H1 (cell line): ENCODE results near the gene EGFLAM. TPM values are rescaled to one million over a fixed set of nuclear protein-coding genes. Genes with fewer than 3 reads are reported as not detected.
"Not testable (repeated sequence)": the region's sequence is repeated elsewhere in the genome, so short reads cannot be mapped to it uniquely, and the experiment has no call there.

ENCODE experiments used
- CTCF ChIA-PET: fragments of 300-600 bp; sonication (Branson Sonifier 250); formaldehyde crosslinking; loops from one replicate; lab custom pipeline; 2021; ENCODE audit not compliant: partially characterized antibody; lab: Charles Lee
- POLR2A ChIA-PET: fragments of 300-600 bp; sonication (Branson Sonifier 250); formaldehyde crosslinking; loops from one replicate; lab custom pipeline; 2021; ENCODE audit warnings: inconsistent platforms; ENCODE audit not compliant: partially characterized antibody; lab: Charles Lee
- DNase-seq, 2 experiments: peaks; one replicate each; pipeline versions ENCODE4 v3.0.0 to v3.0.0-alpha.2; 2010 to 2022; ENCODE audit warnings: low spot score in 2 of 2, low read depth in 1 of 2, mixed read lengths in 1 of 2
- FAIRE-seq: peaks from 2 replicates; lab custom pipeline; 2011; peaks lifted over from hg19 to GRCh38; lab: Jason Lieb, UNC
- H2AFZ ChIP-seq: 2 replicates; pipeline ENCODE4 v1.8.1; 2012; ENCODE audit warnings: low read length, inconsistent platforms
- H2AK5ac ChIP-seq: 2 replicates; pipeline ENCODE4 v1.6.1; 2013; ENCODE audit warnings: low read depth, low read length
- H2BK120ac ChIP-seq: replicated peaks from 2 replicates; pipeline ENCODE3; 2013; ENCODE audit warnings: low read depth, low read length, inconsistent platforms
- H2BK12ac ChIP-seq: 2 replicates; pipeline ENCODE4 v1.6.1; 2013; ENCODE audit warnings: low read depth, low read length
- H2BK15ac ChIP-seq: 2 replicates; pipeline ENCODE4 v1.6.1; 2013; ENCODE audit warnings: low read length
- H2BK20ac ChIP-seq: 2 replicates; pipeline ENCODE4 v1.6.1; 2013; ENCODE audit warnings: low read length
- H2BK5ac ChIP-seq: 2 replicates; pipeline ENCODE4 v1.6.1; 2013; ENCODE audit warnings: low read depth, low read length
- H3K14ac ChIP-seq: 2 replicates; pipeline ENCODE4 v1.6.1; 2013; ENCODE audit warnings: inconsistent platforms; ENCODE audit not compliant: insufficient read length
- H3K18ac ChIP-seq: 2 replicates; pipeline ENCODE4 v1.6.1; 2013; ENCODE audit warnings: low read length; ENCODE audit errors: extremely low read depth
- H3K23ac ChIP-seq: 2 replicates; pipeline ENCODE4 v1.6.1; 2013; ENCODE audit warnings: inconsistent platforms; ENCODE audit not compliant: insufficient read length
- H3K23me2 ChIP-seq: 2 replicates; pipeline ENCODE4 v1.6.1; 2013; ENCODE audit warnings: low read depth, low read length
- H3K27ac ChIP-seq: 2 replicates; pipeline ENCODE4 v1.6.1; 2011; ENCODE audit warnings: low read depth, low read length, inconsistent platforms
- H3K27me3 ChIP-seq, 4 experiments: replicated peaks in 1 of 4; 1 replicate in 1 of 4; 2 replicates in 3 of 4; pipeline versions ENCODE4 v1.6.1 to v1.8.1; 2011 to 2013; ENCODE audit warnings: low read length in 3 of 4, mild to moderate bottlenecking in 3 of 4, inconsistent platforms in 2 of 4, mixed read lengths in 2 of 4, moderate library complexity in 1 of 4; ENCODE audit not compliant: control insufficient read depth in 3 of 4, insufficient read depth in 3 of 4; ENCODE audit errors: extremely low read depth in 1 of 4
- H3K36me3 ChIP-seq, 4 experiments: 2 replicates each; pipeline versions ENCODE4 v1.6.1 to v1.8.1; 2011 to 2013; ENCODE audit warnings: mild to moderate bottlenecking in 4 of 4, low read length in 3 of 4, moderate library complexity in 2 of 4, control low read depth in 1 of 4, inconsistent platforms in 1 of 4; ENCODE audit not compliant: insufficient read depth in 4 of 4, control insufficient read depth in 2 of 4
- H3K4ac ChIP-seq: replicated peaks from 2 replicates; pipeline ENCODE3; 2013; ENCODE audit warnings: low read length, low read depth, mixed read lengths, inconsistent platforms; ENCODE audit not compliant: insufficient read length
- H3K4me1 ChIP-seq, 4 experiments: replicated peaks in 1 of 4; 1 replicate in 1 of 4; 2 replicates in 3 of 4; pipeline versions ENCODE4 v1.6.1 to v1.8.1; 2011 to 2013; ENCODE audit warnings: low read length in 3 of 4, inconsistent platforms in 2 of 4, mixed read lengths in 1 of 4; ENCODE audit not compliant: insufficient read depth in 4 of 4, control insufficient read depth in 3 of 4
- H3K4me2 ChIP-seq, 2 experiments: 2 replicates each; pipeline versions ENCODE4 v1.6.1 to v1.8.1; 2011 to 2013; ENCODE audit warnings: low read depth in 2 of 2, low read length in 2 of 2, control low read depth in 1 of 2, inconsistent platforms in 1 of 2, mild to moderate bottlenecking in 1 of 2; ENCODE audit not compliant: insufficient read depth in 1 of 2
- H3K4me3 ChIP-seq, 4 experiments: fragments of 200-600, 300-600 bp in 1 of 4; sonication (generic), shearing (Covaris generic), sonication (Bioruptor Twin) in 1 of 4; 2 replicates each; pipeline versions ENCODE4 v1.5.1 to v1.8.1; 2011 to 2016; ENCODE audit warnings: low read length in 4 of 4, low read depth in 3 of 4, control low read depth in 2 of 4, inconsistent platforms in 2 of 4, mild to moderate bottlenecking in 2 of 4, mixed read lengths in 1 of 4, moderate library complexity in 1 of 4; ENCODE audit not compliant: insufficient read depth in 2 of 4; ENCODE audit errors: extremely low read depth in 1 of 4
- H3K56ac ChIP-seq: replicated peaks from 2 replicates; pipeline ENCODE3; 2013; ENCODE audit warnings: low read depth, mild to moderate bottlenecking, mixed read lengths, low read length, inconsistent platforms; ENCODE audit not compliant: insufficient read length
- H3K79me1 ChIP-seq: 2 replicates; pipeline ENCODE4 v1.6.1; 2013; ENCODE audit warnings: low read depth, low read length, control low read depth
- H3K79me2 ChIP-seq, 2 experiments: 2 replicates each; pipeline versions ENCODE4 v1.6.1 to v1.8.1; 2012 to 2013; ENCODE audit warnings: low read length in 2 of 2, mild to moderate bottlenecking in 2 of 2, inconsistent platforms in 1 of 2; ENCODE audit not compliant: insufficient read depth in 2 of 2, control insufficient read depth in 1 of 2
- H3K9ac ChIP-seq, 4 experiments: replicated peaks in 1 of 4; 1 replicate in 1 of 4; 2 replicates in 3 of 4; pipeline versions ENCODE4 v1.6.1 to v1.8.1; 2011 to 2013; ENCODE audit warnings: low read depth in 3 of 4, low read length in 3 of 4, control low read depth in 2 of 4, mild to moderate bottlenecking in 2 of 4, moderate library complexity in 2 of 4, inconsistent platforms in 1 of 4; ENCODE audit errors: extremely low read depth in 1 of 4
- H3K9me3 ChIP-seq, 2 experiments: 2 replicates each; pipeline versions ENCODE4 v1.6.1 to v1.8.1; 2012 to 2013; ENCODE audit warnings: mild to moderate bottlenecking in 2 of 2, moderate library complexity in 2 of 2, control low read depth in 1 of 2, inconsistent platforms in 1 of 2, low read depth in 1 of 2, low read length in 1 of 2, mixed read lengths in 1 of 2; ENCODE audit not compliant: insufficient read depth in 2 of 2
- H4K20me1 ChIP-seq, 2 experiments: replicated peaks in 1 of 2; 2 replicates each; pipeline versions ENCODE3 to v1.8.1; 2011 to 2013; ENCODE audit warnings: inconsistent platforms in 2 of 2, low read length in 2 of 2, mild to moderate bottlenecking in 1 of 2; ENCODE audit not compliant: insufficient read depth in 2 of 2, control insufficient read depth in 1 of 2
- H4K5ac ChIP-seq: 2 replicates; pipeline ENCODE4 v1.6.1; 2013; ENCODE audit warnings: low read length, low read depth, mixed read lengths, inconsistent platforms; ENCODE audit not compliant: insufficient read length
- H4K8ac ChIP-seq: 2 replicates; pipeline ENCODE4 v1.8.0; 2013; ENCODE audit warnings: mild to moderate bottlenecking, moderate library complexity, low read length, inconsistent platforms; ENCODE audit not compliant: insufficient read depth; ENCODE audit errors: extremely low read depth
- H4K91ac ChIP-seq: replicated peaks from 2 replicates; pipeline ENCODE3; 2013; ENCODE audit warnings: low read length, mixed read lengths, inconsistent platforms; ENCODE audit not compliant: insufficient read length
- WGBS, 2 experiments: shearing (Covaris generic) in 1 of 2; methylation state at CpG; one replicate each; pipeline versions ENCODE4 v1.1.6 to v1.1.7; 2013 to 2015; ENCODE audit warnings: low lambda C conversion rate in 2 of 2, mixed read lengths in 2 of 2, inconsistent platforms in 1 of 2, low coverage in 1 of 2, missing lambda C conversion rate in 1 of 2; ENCODE audit not compliant: insufficient replicate concordance in 2 of 2, insufficient coverage in 1 of 2, insufficient read length in 1 of 2; ENCODE audit errors: extremely low coverage in 1 of 2, missing lambda C conversion rate in 1 of 2; 5-methylcytosine and 5-hydroxymethylcytosine counted together
- polyA plus RNA-seq, 7 experiments: library from polyadenylated mRNA; depleted of rRNA in 3 of 7; stranded (reverse) in 5 of 7; unstranded in 2 of 7; fragments of >200 nt in 5 of 7; fragments of 200-250 nt in 2 of 7; gene quantifications; 1 replicate in 5 of 7; 2 replicates in 1 of 7; 4 replicates in 1 of 7; pipeline versions ENCODE4 v1.2.1 to v1.2.3, GENCODE V29; 2011 to 2013; ENCODE audit warnings: missing spikeins in 2 of 7, mixed read lengths in 2 of 7
- total RNA-seq: library from RNA; stranded (reverse); fragmentation: NEBNext Ultra II Directional; extraction: Animal tissue kit (Norgen Biotek cat#: 25700); gene quantifications from 2 replicates; pipeline ENCODE4 v1.2.1, GENCODE V29; 2021

Gene EGFLAM
- total and polyA plus RNA-seq, 2 of the 8 experiments (the other 6 are each of a cell fraction or from before 2014, with no cell fraction given): 0.20 to 0.24 TPM

GRCh38 chr5:38333181-38333580, 74.8 kb downstream of the EGFLAM start:
- H4K5ac ChIP-seq, H3K4me3 ChIP-seq, POLR2A ChIA-PET, H3K14ac ChIP-seq, H3K27me3 ChIP-seq, H3K4me2 ChIP-seq, H3K4ac ChIP-seq, FAIRE-seq, H3K18ac ChIP-seq, H3K23ac ChIP-seq, H3K23me2 ChIP-seq, H3K4me1 ChIP-seq, DNase-seq, H3K9me3 ChIP-seq, H2AK5ac ChIP-seq, H2AFZ ChIP-seq, H4K8ac ChIP-seq, H3K9ac ChIP-seq, H2BK5ac ChIP-seq, H2BK120ac ChIP-seq, H3K79me2 ChIP-seq, H3K27ac ChIP-seq, H4K20me1 ChIP-seq, H3K36me3 ChIP-seq, H4K91ac ChIP-seq, H2BK12ac ChIP-seq, H2BK15ac ChIP-seq, H3K56ac ChIP-seq, H2BK20ac ChIP-seq, H3K79me1 ChIP-seq: not testable (repeated sequence)
- CTCF ChIA-PET: interaction anchor here (0.8 kb wide), 1 partner anchor 67 kb away, joined by 3 read pairs; no protein-coding TSS in a partner anchor
- 87% methylated on average over 4 of the region's 4 CpGs; no CpG with 5 or more reads in 1 of the 2 experiments for WGBS, 2 experiments
